Common myeloid progenitor, CD34-positive (primary cell): ENCODE results near the gene SH2D6.
A peak's percentile ranks its signal among the peaks of the same experiment; 100 is the strongest.
"Not testable (repeated sequence)": the region's sequence is repeated elsewhere in the genome, so short reads cannot be mapped to it uniquely, and the experiment has no call there.

ENCODE experiments used
- CTCF ChIA-PET: fragments of 350-600 bp; sonication (Branson Sonifier 250); formaldehyde crosslinking; loops from one replicate; lab custom pipeline; 2021; ENCODE audit warnings: antibody characterized with exemption; lab: Charles Lee
- POLR2A ChIA-PET: fragments of 350-600 bp; sonication (Branson Sonifier 250); formaldehyde crosslinking; loops from one replicate; lab custom pipeline; 2021; ENCODE audit warnings: antibody characterized with exemption; lab: Charles Lee
- DNase-seq, 3 donors: peaks; one replicate each; pipeline versions ENCODE4 v3.0.0 to v3.0.0-alpha.2; 2013
- H3K27ac ChIP-seq, 2 experiments: 1 replicate in 1 of 2; 2 replicates in 1 of 2; pipeline ENCODE4 v1.7.0; 2013; ENCODE audit warnings: inconsistent platforms in 2 of 2, low read length in 2 of 2, mild to moderate bottlenecking in 2 of 2, low read depth in 1 of 2, moderate library complexity in 1 of 2; ENCODE audit not compliant: severe bottlenecking in 2 of 2, insufficient read depth in 1 of 2, poor library complexity in 1 of 2
- H3K27me3 ChIP-seq, 5 experiments: replicated peaks in 2 of 5; 1 replicate in 3 of 5; 2 replicates in 2 of 5; pipeline versions ENCODE4 v1.6.1 to v1.7.0; 2013; ENCODE audit warnings: low read length in 4 of 5, mild to moderate bottlenecking in 2 of 5, moderate library complexity in 2 of 5, inconsistent platforms in 1 of 5; ENCODE audit not compliant: insufficient read depth in 5 of 5, control insufficient read depth in 4 of 5
- H3K36me3 ChIP-seq, 4 experiments: 1 replicate in 2 of 4; 2 replicates in 2 of 4; pipeline versions ENCODE4 v1.6.1 to v1.7.0; 2013; ENCODE audit warnings: low read length in 3 of 4, control low read depth in 1 of 4, mild to moderate bottlenecking in 1 of 4; ENCODE audit not compliant: control insufficient read depth in 4 of 4, insufficient read depth in 4 of 4
- H3K4me1 ChIP-seq, 4 experiments: 1 replicate in 3 of 4; 2 replicates in 1 of 4; pipeline versions ENCODE4 v1.6.1 to v1.7.1; 2013; ENCODE audit warnings: low read length in 3 of 4, mild to moderate bottlenecking in 3 of 4, control low read depth in 1 of 4, inconsistent platforms in 1 of 4, moderate library complexity in 1 of 4; ENCODE audit not compliant: control insufficient read depth in 4 of 4, insufficient read depth in 4 of 4; ENCODE audit errors: control extremely low read depth in 1 of 4
- H3K4me3 ChIP-seq, 7 experiments: 1 replicate in 4 of 7; 2 replicates in 3 of 7; pipeline versions ENCODE4 v1.5.1 to v1.7.0; 2013; ENCODE audit warnings: mild to moderate bottlenecking in 7 of 7, low read length in 6 of 7, moderate library complexity in 6 of 7, inconsistent platforms in 2 of 7, low read depth in 2 of 7, control low read depth in 1 of 7; ENCODE audit not compliant: insufficient read depth in 4 of 7, control insufficient read depth in 1 of 7; ENCODE audit errors: extremely low read depth in 1 of 7
- H3K9me3 ChIP-seq, 5 experiments: 1 replicate in 4 of 5; 2 replicates in 1 of 5; pipeline versions ENCODE4 v1.6.1 to v1.7.1; 2013; ENCODE audit warnings: low read length in 4 of 5, mild to moderate bottlenecking in 2 of 5, inconsistent platforms in 1 of 5, low read depth in 1 of 5, moderate library complexity in 1 of 5; ENCODE audit not compliant: control insufficient read depth in 4 of 5, insufficient read depth in 2 of 5; ENCODE audit errors: control extremely low read depth in 1 of 5
- WGBS: methylation state at CpG from one replicate; pipeline ENCODE4 v1.1.5; 2013; ENCODE audit not compliant: insufficient coverage; 5-methylcytosine and 5-hydroxymethylcytosine counted together

The SH2D6 gene

DNA sequence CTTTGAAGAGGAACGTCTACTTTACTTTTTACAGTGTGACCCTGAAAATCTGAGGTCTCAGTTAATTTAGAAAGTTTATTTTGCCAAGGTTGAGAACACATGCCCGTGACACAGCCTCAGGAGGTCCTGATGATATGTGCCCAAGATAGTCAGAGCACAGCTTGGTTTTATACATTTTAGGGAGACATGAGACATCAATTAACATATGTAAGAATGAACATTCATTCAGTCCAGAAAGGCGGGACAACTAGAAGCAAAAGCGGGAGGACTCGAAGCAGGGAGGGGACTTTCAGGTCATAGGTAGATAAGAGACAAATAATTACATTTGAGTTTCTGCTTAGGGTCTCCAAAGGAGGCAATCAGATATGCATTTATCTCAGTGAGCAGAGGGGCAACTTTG lies 40.3 kb upstream of the SH2D6 start:
- H3K27me3 ChIP-seq: no peaks in the 10 kb centered on the region
- no peak for DNase-seq
- 100% methylated on average over 5 of the region's 5 CpGs for WGBS
- no peak overlapping the region for H3K27ac ChIP-seq
- POLR2A ChIA-PET: interaction anchor here (1.1 kb wide), 1 partner anchor 13 kb away, joined by 3 read pairs; no protein-coding TSS in a partner anchor
- peaks cover 2 to 9% (median 5%) of the 10 kb centered on the region in 5 experiments for H3K9me3 ChIP-seq
- CTCF ChIA-PET: no interaction called here
- no peaks in the 10 kb centered on the region for H3K4me1 ChIP-seq
- H3K4me3 ChIP-seq: no peak overlapping the region
- H3K36me3 ChIP-seq: peaks cover 3 to 31% (median 8%) of the 10 kb centered on the region in 4 experiments

DNA sequence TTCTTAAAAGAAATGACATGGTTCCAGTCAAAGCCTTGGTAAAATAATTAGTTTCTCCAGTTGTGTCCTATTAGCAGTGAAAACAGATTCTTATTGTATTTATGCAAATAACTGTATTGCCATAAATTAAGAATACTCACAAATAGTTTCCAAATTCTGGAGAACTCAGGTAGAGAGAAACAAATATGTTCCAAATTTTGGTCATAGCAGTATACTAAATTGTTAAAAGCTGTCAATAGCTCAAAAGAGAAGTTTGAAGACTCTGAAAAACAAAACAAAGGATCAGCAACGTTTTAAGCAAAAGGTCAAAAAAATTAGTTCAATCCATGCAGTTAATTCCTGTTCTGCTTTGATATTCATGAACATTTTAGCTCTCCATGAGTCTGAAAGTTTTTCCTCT lies 38.5 kb upstream of the SH2D6 start:
- no peaks in the 10 kb centered on the region for H3K27me3 ChIP-seq
- ChIA-PET POLR2A (no interaction called here), CTCF (no interaction called here)
- no peak overlapping the region for H3K4me3 ChIP-seq
- WGBS: 100% methylated on average over 1 of the region's 1 CpG
- DNase-seq: peak in 1 of 3 donors; percentile 28
- H3K9me3 ChIP-seq: peaks cover 2 to 9% (median 5%) of the 10 kb centered on the region in 5 experiments
- no peak overlapping the region for H3K27ac ChIP-seq
- peaks cover 3 to 34% (median 9%) of the 10 kb centered on the region in 4 experiments for H3K36me3 ChIP-seq
- H3K4me1 ChIP-seq: no peaks in the 10 kb centered on the region

DNA sequence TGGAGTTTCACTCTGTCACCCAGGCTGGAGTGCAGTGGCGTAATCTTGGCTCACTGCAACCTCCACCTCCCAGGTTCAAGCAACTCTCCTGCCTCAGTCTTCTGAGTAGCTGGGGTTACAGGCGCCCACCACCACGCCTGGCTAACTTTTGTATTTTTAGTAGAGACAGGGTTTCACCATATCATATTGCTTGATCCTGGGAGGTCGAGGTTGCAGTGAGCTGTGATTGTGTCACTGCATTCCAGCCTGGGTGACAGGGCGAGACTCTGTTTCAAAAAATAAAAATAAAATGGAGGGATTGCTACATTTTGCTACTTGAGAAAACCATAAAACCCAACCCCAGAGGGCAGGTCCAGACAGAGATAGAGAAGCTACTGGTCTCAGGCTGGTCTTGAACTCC lies 35.4 kb upstream of the SH2D6 start:
- CTCF ChIA-PET: interaction anchor here (0.9 to 12.6 kb wide), 3 partner anchors 10 to 168 kb away, joined by 3 to 250 read pairs (median 4); no protein-coding TSS in a partner anchor
- peaks cover 3 to 44% (median 17%) of the 10 kb centered on the region in 4 experiments for H3K36me3 ChIP-seq
- DNase-seq, H3K4me1 ChIP-seq, H3K9me3 ChIP-seq, H3K4me3 ChIP-seq, H3K27ac ChIP-seq, POLR2A ChIA-PET, H3K27me3 ChIP-seq: not testable (repeated sequence)
- WGBS: 100% methylated on average over 4 of the region's 5 CpGs

DNA sequence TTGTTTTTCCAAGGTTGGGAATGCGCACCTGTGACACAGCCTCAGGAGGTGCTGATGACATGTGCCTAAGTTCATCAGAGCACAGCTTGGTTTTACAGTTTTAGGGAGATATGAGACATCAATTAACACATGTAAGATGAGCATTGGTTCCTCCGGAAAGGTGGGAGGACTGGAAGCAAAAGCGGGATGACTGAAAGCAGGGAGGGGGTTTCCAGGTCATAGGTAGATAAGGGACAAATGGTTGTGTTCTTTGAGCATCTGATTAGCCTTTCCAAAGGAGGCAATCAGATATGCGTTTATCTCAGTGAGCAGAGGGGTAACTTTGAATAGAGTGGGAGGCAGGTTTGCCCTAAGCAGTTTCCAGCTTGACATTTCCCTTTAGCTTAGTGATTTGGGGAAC lies 34.7 kb upstream of the SH2D6 start:
- peaks cover 2 to 9% (median 5%) of the 10 kb centered on the region in 5 experiments for H3K9me3 ChIP-seq
- 94% methylated on average over 4 of the region's 4 CpGs for WGBS
- H3K27me3 ChIP-seq: no peaks in the 10 kb centered on the region
- POLR2A ChIA-PET: interaction anchor here (1.2 kb wide), 1 partner anchor 14 kb away, joined by 3 read pairs; no protein-coding TSS in a partner anchor
- DNase-seq: no peak
- no peak overlapping the region for H3K4me3 ChIP-seq
- H3K36me3 ChIP-seq: peaks cover 7 to 44% (median 23%) of the 10 kb centered on the region in 4 experiments
- CTCF ChIA-PET: interaction anchor here (0.9 to 12.6 kb wide), 6 partner anchors 9 to 167 kb away, joined by 3 to 250 read pairs (median 4); no protein-coding TSS in a partner anchor
- H3K27ac ChIP-seq: no peak overlapping the region
- no peaks in the 10 kb centered on the region for H3K4me1 ChIP-seq

DNA sequence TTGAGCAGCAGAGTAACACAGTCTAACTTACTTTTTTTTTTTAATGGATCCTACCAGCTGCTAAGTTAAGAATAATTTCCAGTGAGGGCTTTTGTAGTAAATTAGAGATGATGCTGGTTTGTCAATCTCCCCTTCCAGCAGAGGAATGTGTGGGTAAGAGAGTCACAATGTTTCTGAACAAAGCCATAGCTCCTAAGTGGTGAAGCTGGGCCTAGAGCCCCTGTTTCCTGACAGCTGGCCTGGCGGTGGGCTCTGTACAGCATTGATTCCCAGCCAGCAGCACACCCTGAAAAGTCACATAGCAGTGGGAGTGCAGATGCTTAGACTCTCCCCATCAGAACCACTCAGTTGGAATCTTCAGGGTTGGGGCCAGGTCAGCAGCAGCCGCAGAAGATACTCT lies 32.8 kb upstream of the SH2D6 start:
- H3K27ac ChIP-seq: no peak overlapping the region
- no peak overlapping the region for H3K4me3 ChIP-seq
- H3K27me3 ChIP-seq: no peaks in the 10 kb centered on the region
- POLR2A ChIA-PET: interaction anchor here (0.6 kb wide), 1 partner anchor 54 kb away, joined by 3 read pairs; no protein-coding TSS in a partner anchor
- 88% methylated on average over 1 of the region's 2 CpGs for WGBS
- H3K36me3 ChIP-seq: peaks cover 8 to 47% (median 35%) of the 10 kb centered on the region in 4 experiments
- peaks cover 0 to under 1% (median 0%) of the 10 kb centered on the region in 5 experiments for H3K9me3 ChIP-seq
- H3K4me1 ChIP-seq: no peaks in the 10 kb centered on the region
- CTCF ChIA-PET: interaction anchor here (1.6 to 12.6 kb wide), 2 partner anchors 9 to 165 kb away, joined by 4 to 250 read pairs; no protein-coding TSS in a partner anchor
- no peak for DNase-seq

DNA sequence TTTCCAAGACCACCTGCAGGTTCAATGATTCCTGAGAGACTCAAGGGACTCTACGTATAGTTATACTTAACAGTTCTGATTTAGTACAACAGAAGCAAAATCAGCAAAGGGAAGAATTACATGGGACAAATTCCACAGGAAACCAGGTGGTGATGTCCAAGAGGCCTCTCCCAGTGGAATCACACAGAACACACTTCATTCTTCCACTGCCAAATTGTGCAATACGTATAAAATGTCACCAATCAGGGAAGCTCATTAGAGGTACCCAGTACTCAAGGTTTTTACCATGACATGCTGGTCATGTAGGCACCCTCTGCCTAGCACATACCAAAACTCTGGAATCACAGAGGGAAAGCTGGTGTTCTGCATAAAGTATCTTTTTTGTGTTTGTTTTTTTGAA lies 30.8 kb upstream of the SH2D6 start:
- Histone ChIP-seq H3K9me3 (no peaks in the 10 kb centered on the region), H3K36me3 (peaks cover 8 to 55% (median 43%) of the 10 kb centered on the region in 4 experiments), H3K4me3 (no peak overlapping the region), H3K4me1 (peaks cover 0 to 4% (median under 1%) of the 10 kb centered on the region in 4 experiments), H3K27me3 (no peaks in the 10 kb centered on the region), H3K27ac (no peak overlapping the region)
- CTCF ChIA-PET: interaction anchor here (0.8 to 12.6 kb wide), 6 partner anchors 9 to 163 kb away, joined by 3 to 250 read pairs (median 15); partner anchors contain the start of gene SH2D6
- POLR2A ChIA-PET: no interaction called here
- no peak for DNase-seq
- WGBS: 100% methylated on average over 1 of the region's 2 CpGs

DNA sequence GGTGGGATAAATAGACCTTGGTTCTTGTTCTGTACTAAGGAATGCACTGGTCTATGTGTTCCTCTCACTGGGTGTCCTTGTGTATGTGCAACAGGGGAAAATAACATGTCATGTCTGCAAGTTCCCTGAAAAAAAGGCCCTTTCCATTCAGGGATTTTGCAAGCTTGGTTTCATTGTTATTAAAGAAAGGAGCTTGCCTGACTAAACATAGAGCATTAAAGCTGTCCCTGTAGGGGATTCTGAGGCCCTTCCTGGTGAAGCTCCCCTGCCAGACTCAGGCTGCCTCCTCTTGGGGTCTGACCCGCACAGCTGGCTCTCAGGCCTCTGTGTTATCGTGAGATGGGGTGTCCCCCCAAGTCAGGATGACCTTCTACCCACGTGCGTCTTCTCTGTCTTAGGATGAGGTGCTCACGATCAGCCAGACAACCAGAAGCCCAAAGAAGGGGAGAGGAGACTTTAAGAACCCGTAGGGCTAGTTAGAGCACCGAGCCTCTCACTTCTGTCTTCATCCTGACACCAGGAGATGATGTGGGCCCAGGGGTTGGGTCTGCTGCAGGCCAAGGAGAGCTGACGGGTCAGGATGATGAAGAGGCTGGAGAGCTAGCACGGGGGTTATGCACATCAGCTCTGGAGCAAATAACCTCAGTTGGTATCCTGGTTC lies 29.5 kb upstream of the SH2D6 start:
- ChIA-PET POLR2A (interaction anchor here (0.8 kb wide), 1 partner anchor 150 kb away, joined by 3 read pairs; the partner anchor contains the start of gene MAT2A), CTCF (interaction anchor here (1.0 to 12.6 kb wide), 12 partner anchors 13 to 248 kb away, joined by 3 to 250 read pairs (median 4); partner anchors contain the start of genes ELMOD3, GGCX and SH2D6)
- H3K9me3 ChIP-seq: no peaks in the 10 kb centered on the region
- no peak for DNase-seq
- H3K27me3 ChIP-seq: no peaks in the 10 kb centered on the region
- H3K36me3 ChIP-seq: peaks cover 8 to 59% (median 45%) of the 10 kb centered on the region in 4 experiments
- H3K4me1 ChIP-seq: peaks cover 0 to 5% (median under 1%) of the 10 kb centered on the region in 4 experiments
- no peak overlapping the region for H3K4me3 ChIP-seq
- 98% methylated on average over 7 of the region's 9 CpGs for WGBS
- H3K27ac ChIP-seq: no peak overlapping the region
